Activated effector memory CD4-positive, alpha-beta T cell treated with Interleukin-2 at 50 U/mL for 16 hours (primary cell): ENCODE results near the gene CD80.
"Not testable (repeated sequence)": the region's sequence is repeated elsewhere in the genome, so short reads cannot be mapped to it uniquely, and the experiment has no call there.

Experiments used
- DNase-seq: peaks from one replicate; pipeline ENCODE4 v3.0.0-alpha.2; 2020

CD80 gene

GRCh38 chr3:119580067-119580760 is 20.8 kb upstream of the CD80 start:
- no peak for DNase-seq

- DNase-seq: peak; percentile 44
Observed at GRCh38 chr3:119579366-119580066, 20.1 kb upstream of the CD80 start, which contains the start of gene ADPRH. Gene ADPRH (plus strand): TSS chr3:119579492. CDS start chr3:119582170, 2,678 bp downstream.

DNA sequence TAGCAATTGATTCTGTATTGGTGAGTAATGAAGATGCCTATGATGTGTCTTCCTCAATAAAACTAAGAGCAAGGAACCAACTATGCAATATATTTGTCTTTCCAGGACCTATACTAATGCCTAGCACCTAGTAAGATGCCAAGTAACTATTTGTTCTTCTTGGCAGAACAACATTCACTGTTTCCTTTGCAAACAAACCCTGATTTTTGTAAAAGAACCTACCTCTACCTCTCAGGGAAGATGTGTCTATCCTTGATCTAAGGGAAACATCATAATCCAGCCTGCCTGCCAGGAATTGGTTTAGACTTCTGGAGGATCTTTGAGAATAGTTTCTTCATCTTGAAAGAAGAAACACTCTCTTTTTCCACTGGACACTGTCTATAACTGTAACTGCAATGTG is 16.1 kb upstream of the CD80 start:
- no peak for DNase-seq

DNA sequence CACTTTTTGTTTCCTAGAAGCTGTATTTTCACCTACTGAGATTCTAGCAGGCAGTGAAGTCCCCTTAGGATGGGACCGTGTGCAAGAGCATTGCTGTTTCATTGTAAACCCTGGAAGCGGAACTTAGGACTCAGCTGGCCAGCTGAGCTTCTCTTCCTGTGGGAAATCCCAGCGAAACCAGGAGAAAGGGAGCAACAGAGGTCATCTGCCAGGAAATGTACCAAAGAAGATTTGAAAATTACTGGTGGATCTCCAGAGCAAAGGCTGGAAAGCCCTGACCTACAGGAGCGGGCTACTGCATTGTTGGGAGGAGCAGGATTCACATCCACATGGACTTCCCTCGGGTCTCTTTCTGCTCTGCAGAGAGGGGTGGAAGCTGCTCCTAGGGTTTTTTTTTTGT is 12.3 kb upstream of the CD80 start:
- DNase-seq: no peak

GRCh38 chr3:119571230-119571629 is 11.8 kb upstream of the CD80 start:
- DNase-seq: no peak

DNA sequence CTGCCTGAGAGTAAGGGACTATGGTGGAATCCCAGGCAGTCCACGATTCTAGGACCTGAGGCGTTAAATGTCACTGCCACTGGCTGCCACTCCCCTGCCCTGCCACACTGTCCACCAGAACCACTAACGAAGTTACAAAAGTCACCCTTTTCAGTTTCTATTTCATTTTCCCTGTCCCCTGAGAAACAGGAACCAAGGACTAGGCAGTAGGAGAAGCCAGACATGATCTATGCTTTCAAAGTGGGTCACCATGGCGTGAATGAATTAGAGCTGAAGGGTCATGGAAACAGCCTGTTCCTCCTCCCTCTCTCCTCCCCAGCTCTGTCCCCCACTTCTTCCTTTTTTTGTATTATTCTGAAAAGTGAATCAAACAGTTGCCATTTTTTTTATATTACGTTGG is 10.8 kb upstream of the CD80 start:
- no peak for DNase-seq

DNA sequence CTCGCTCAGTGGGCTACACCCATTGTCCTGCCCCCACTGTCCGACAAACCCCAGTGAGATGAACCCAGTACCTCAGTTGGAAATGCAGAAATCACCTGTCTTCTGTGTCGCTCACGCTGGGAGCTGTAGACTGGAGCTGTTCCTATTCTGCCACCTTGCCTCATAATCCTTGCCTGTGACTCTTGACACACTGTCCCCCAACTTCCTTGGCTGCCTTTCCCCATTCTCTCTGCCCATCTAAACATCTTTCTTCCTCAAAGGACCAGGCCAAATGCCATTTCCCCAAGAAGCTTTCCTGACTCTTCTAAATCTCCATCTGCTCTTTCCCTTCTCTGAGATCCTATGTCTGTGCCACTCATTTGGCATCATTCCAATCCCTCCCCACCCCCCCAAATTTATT is 9.7 kb upstream of the CD80 start:
- no peak for DNase-seq

- not testable (repeated sequence) for DNase-seq
Observed at GRCh38 chr3:119563334-119563733, 3.9 kb upstream of the CD80 start.

- DNase-seq: peak; percentile 24
Observed at GRCh38 chr3:119562307-119562961, 3.0 kb upstream of the CD80 start.

- no peak for DNase-seq
Observed at GRCh38 chr3:119560160-119560559, 746 bp upstream of the CD80 start.

- no peak for DNase-seq
Observed at GRCh38 chr3:119558626-119559317, 642 bp downstream of the CD80 start.

- DNase-seq: no peak
Observed at GRCh38 chr3:119557877-119558269, 1.5 kb downstream of the CD80 start.

- DNase-seq: no peak
Observed at GRCh38 chr3:119557192-119557876, 2.1 kb downstream of the CD80 start.

GRCh38 chr3:119555929-119556328 is 3.5 kb downstream of the CD80 start:
- no peak for DNase-seq

DNA sequence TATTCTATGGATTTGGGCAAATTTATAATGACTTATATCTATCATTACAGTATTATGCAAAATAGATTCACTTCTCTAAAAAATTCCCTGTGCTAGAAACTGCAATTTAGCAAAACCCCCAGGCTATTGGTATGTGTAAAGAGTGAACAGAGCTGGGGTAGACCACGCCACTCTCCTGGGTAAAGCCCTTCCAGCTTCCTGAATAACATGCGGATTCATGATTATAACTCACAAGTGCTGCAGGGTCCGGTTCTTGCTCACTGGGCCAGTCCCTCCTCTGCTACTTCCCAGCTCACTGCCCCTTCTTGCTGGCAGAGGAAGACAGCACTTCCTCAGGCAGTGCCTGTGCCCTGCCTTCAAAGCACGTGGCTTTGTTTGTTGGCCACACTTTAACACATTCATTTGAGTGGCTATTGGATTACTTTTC is 4.1 kb downstream of the CD80 start:
- no peak for DNase-seq

DNA sequence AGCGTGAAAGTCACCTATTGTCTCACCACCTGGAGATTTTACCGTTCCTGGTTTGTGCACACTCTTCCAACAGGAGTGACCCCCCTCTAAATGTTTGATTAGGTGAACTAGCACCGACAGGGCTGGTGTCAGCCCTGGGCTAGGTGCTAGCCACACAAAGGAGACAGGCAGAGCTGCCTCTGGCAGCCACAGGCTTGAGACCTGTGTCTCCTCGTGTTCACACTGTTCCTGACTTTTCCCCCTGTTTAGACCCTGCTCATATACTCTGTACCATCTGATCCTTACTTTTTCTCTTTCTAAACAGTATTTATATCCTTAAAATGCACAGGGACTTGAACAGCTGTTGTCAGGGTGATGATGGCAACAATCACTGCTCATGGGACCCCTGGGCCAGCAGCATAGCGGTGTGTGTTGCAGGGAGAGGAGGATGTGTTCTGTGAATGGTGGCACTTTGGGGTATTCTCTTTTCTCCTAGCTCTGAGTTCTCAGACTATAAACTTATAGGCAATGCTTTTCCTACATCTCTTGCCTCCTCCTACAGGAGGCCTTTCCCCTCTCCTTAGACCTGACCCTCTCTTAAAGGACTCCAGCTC is 5.5 kb downstream of the CD80 start:
- DNase-seq: no peak

- not testable (repeated sequence) for DNase-seq
Observed at GRCh38 chr3:119552928-119553327, 6.5 kb downstream of the CD80 start.

- DNase-seq: no peak
Observed at GRCh38 chr3:119551598-119551997, 7.8 kb downstream of the CD80 start.

GRCh38 chr3:119550192-119550910 is 9.1 kb downstream of the CD80 start:
- no peak for DNase-seq

GRCh38 chr3:119548341-119548740 is 11.1 kb downstream of the CD80 start:
- no peak for DNase-seq

GRCh38 chr3:119547227-119547626 is 12.2 kb downstream of the CD80 start:
- DNase-seq: no peak

DNA sequence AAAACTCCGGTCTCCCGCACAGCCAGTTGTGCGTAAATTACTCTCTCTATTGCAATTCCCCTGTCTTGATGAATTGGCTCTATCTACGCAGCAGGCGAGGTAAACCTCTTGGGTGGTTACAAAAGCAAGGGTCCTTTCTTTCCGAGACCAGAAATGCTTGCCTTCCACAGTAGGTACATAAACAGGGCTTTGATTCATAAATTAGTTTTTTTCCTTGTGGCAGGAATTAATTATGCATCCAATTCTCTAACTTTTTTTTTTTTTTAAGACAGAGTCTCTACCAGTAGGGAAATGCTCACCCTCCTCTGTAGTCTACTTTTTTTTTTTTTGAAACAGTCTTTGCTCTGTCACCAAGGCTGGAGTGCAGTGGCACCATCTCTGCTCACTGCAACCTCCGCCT is 16.3 kb downstream of the CD80 start:
- no peak for DNase-seq
